ENCODE measurements around the gene GRIN2C.

DNA sequence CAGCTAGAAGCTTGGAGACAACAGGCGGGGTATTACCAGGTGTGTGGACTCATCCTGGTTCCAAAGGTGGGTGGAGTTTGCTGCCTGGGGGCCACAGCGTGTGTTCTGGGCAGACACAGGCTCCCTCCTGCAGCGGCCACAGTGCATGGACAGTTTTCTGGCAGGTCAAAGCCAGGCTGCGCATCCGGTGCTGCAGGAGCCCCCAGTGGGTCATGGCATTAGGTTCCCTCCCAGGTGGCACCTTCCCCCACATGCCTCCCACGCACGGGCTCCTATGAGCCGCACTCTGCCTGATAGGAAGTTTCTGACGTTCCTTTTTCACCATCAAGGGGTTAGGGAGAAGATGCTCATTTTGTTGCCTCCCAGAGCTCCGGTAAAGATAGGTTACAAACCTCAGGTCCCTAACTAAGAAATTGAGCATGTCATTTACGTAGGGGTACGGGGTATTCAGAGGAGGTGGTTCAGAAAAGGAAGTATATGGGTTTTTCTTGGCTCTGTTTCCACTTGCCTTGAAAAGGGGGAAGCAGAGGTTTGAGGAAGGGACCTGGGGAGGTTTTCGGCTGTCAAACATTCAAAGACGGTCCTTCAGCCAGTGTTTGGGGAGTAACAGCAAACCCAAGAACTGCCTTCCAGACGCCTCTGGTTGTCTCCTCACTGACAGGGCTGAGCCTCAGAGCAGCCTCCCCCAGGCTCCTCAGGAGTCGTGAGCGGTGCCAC is 50.8 kb downstream of the GRIN2C start:
- TF ChIP-seq, protein P1, sequence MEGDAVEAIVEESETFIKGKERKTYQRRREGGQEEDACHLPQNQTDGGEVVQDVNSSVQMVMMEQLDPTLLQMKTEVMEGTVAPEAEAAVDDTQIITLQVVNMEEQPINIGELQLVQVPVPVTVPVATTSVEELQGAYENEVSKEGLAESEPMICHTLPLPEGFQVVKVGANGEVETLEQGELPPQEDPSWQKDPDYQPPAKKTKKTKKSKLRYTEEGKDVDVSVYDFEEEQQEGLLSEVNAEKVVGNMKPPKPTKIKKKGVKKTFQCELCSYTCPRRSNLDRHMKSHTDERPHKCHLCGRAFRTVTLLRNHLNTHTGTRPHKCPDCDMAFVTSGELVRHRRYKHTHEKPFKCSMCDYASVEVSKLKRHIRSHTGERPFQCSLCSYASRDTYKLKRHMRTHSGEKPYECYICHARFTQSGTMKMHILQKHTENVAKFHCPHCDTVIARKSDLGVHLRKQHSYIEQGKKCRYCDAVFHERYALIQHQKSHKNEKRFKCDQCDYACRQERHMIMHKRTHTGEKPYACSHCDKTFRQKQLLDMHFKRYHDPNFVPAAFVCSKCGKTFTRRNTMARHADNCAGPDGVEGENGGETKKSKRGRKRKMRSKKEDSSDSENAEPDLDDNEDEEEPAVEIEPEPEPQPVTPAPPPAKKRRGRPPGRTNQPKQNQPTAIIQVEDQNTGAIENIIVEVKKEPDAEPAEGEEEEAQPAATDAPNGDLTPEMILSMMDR (IDR thresholded peaks at IDR 0.05) = no peak
- TF ChIP-seq POLR2A (IDR thresholded peaks at IDR 0.05; ENCODE audit: low read depth) (no peak), POLR2AphosphoS5 (IDR thresholded peaks at IDR 0.05) (no peak)

All from esophagus muscularis mucosa (tissue), 3 donors.